LNCaP clone FGC (cell line): Measurements from ENCODE around the gene UNC5C.
"Not testable (repeated sequence)": the region's sequence is repeated elsewhere in the genome, so short reads cannot be mapped to it uniquely, and the experiment has no call there.

Experiments
- DNase-seq: peaks from one replicate; pipeline ENCODE4 v3.0.0-alpha.2; 2011; ENCODE audit warnings: low read depth
- H3K4me3 ChIP-seq: 2 replicates; pipeline ENCODE4 v1.5.1; 2011; ENCODE audit warnings: mild to moderate bottlenecking, low read depth, low read length, control low read depth
- TF ChIP-seq, protein P1 (sequence below): IDR thresholded peaks from 2 replicates; pipeline ENCODE4 v1.5.1; 2012; ENCODE audit warnings: mild to moderate bottlenecking; ENCODE audit not compliant: control insufficient read depth, insufficient read depth; ENCODE audit errors: extremely low read depth

The UNC5C gene

DNA sequence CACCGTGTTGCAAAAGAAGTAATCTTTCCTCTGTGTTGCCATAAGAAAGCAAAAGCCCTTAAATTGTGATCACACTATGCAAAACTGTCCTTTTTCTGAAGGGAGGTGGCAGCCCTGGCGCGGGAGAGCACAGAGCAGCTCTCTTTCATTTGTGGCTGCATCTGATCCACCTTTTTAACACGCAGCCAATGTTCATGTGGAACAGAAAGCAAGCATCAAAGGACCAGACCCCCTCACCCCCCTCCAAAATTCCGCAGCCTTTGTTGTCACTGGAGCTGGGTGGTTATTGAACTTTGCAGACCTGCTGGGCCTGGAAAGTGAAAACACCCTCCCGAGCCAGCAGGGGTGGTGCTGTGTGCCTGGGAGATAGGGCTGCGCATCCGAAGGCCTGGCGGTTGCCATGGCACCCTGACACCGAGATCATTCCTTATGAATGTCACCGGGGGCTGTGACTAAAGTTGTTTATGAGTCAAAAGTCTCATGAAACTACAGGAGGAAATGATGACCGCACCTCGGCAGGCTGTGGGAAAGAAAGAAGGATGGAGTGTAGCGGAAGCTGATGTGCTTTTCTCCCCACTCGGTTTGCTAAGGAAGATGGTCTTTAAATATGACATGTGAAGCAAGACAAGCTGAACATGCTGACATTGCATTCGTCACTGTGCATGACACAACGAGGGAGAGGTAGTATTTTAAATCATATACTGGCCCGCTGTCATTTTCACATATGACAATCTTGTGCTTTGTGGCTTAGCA, 367.4 kb downstream of the UNC5C start:
- H3K4me3 ChIP-seq, result no peak overlapping the region

DNA sequence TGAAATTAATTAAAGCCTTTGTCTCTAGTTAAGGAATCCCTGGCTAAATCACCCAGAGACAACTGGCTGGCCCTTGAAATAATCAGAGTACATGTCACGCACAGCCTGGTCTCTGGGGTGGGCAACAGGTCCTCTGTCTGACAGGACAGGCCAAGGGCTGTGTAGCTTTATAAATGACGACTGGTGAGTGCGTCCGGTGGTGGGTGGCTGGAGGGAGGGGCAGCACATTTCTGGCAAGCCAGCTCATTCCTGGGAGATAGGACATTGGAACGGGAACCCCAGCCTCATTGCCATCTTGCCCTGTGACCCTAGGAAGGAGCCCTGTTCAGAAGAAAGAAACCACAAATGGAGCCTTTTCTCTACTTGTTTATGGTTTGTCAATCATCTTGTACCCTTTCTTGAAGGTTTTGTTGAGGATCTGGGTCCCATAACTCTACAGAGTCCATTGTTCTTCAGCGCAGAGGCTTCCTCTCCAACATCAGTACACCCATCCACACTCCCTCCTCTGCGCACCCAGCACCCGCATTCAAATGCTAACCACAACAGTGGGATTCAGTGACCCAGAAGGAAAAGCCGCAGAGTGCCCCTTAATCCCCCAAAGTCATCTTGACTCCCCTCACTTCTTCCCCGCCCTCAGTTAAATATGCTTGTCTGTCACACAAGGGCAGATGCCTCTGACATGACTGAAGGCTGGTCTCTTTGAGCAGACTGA, 368.1 kb downstream of the UNC5C start:
- H3K4me3 ChIP-seq, result no peak overlapping the region
- no peak for DNase-seq
- TF ChIP-seq, protein P1, sequence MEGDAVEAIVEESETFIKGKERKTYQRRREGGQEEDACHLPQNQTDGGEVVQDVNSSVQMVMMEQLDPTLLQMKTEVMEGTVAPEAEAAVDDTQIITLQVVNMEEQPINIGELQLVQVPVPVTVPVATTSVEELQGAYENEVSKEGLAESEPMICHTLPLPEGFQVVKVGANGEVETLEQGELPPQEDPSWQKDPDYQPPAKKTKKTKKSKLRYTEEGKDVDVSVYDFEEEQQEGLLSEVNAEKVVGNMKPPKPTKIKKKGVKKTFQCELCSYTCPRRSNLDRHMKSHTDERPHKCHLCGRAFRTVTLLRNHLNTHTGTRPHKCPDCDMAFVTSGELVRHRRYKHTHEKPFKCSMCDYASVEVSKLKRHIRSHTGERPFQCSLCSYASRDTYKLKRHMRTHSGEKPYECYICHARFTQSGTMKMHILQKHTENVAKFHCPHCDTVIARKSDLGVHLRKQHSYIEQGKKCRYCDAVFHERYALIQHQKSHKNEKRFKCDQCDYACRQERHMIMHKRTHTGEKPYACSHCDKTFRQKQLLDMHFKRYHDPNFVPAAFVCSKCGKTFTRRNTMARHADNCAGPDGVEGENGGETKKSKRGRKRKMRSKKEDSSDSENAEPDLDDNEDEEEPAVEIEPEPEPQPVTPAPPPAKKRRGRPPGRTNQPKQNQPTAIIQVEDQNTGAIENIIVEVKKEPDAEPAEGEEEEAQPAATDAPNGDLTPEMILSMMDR, result no peak

More for the DNA sequence above, 367.4 kb downstream of the UNC5C start:
- TF ChIP-seq, protein P1, result no peak
- no peak for DNase-seq

DNA sequence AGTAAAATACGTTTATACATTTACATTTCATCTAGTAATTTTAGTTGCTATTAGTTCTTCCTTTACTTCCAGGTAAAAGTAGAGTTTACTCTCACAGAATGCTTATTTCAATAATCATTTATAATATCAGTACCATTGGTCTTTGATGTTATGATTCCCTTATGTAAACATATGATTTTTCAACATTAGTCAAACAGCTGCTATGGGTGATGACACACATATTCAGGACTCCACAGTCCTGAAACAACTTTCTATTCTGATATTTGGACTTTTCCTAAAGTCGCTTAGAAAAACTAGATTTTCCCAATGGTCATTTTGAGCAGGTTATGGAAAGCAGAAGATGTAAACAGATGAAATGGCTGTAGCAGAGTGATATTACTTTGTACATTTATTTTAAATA, 369.8 kb downstream of the UNC5C start:
- TF ChIP-seq, protein P1, result no peak
- no peak for DNase-seq
- no peak overlapping the region for H3K4me3 ChIP-seq

DNA sequence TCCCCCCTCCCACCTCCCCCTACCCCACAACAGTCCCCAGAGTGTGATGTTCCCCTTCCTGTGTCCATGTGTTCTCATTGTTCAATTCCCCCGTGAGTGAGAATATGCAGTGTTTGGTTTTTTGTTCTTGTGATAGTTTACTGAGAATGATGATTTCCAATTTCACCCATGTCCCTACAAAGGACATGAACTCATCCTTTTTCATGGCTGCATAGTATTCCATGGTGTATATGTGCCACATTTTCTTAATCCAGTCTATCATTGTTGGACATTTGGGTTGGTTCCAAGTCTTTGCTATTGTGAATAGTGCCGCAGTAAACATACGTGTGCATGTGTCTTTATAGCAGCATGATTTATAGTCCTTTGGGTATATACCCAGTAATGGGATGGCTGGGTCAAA, 377.4 kb downstream of the UNC5C start:
- H3K4me3 ChIP-seq, DNase-seq: not testable (repeated sequence)

DNA sequence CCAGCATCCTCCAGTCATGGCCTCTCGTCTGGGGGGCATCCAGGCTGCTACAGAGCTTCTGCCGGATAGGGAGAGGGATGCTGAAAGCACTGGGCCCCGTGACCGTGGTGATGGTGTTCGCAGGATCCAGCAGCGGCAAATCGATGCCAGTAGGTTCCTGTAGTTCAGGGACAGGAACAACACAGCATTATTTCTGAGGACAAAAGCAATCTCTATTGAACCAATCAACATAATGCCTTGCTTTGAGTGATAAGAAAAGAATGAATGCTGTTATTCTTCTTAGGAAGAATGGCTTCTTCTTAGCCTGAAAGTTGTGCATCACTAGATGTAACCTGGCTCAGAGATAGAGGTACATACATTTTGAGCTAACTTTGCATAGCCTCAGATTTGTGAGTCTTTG, 378.6 kb downstream of the UNC5C start:
- TF ChIP-seq, protein P1, result no peak
- no peak for DNase-seq
- no peak overlapping the region for H3K4me3 ChIP-seq

DNA sequence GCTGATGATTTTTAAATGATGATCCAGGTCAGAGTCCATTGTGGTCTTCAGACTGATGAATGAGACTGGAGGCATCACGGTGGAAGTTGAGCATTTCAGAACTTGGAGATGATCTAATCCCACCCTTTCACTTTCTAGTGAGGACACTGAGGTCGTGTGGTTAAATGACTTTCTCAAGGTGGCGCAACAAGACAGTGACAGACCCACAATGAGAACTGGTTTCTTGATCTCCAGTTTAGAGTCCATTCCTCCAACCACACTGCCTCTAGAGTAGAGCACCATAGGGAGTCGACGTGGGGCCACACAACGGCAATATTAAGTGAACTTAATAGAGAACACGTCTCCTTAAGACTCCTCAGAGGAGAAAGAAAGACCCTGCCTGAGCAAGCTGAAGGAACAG, 381.0 kb downstream of the UNC5C start:
- no peak overlapping the region for H3K4me3 ChIP-seq
- TF ChIP-seq, protein P1, result peak; percentile 20; the same call in 1 of the 2 replicates
- no peak for DNase-seq

DNA sequence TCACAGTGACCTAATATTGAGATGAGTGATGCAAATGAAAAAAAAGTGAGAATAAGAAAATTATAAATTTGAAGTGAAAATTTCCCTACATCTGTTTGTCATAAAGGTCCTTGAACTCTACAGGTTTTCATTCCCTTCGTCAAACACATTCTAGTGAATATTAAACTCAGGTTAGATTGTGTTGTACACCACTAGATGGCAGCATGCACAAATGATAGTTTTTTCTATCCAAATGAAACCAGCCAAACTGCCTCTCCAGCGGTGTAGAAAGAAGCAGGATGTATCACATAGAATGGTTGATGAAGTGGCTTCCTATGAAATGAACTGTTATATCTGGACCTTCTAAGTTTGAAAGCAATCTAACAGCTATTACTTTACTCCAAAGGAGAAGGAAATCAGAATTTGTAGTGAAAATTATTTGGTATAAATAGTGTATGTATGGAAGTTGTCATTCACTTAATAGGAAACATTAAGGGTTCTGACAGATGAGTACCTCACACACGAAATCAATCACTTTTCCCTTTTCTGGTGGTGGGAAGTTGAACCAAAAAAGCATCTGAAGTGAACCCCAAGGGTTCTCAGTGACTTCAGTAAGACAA, 382.7 kb downstream of the UNC5C start:
- TF ChIP-seq, protein P1, result peak; percentile 71
- H3K4me3 ChIP-seq, result no peak overlapping the region
- DNase-seq, result peak; percentile 61
